IMR-90 (cell line): ENCODE measurements around the gene DCLK1. TPM values are rescaled to one million over a fixed set of nuclear protein-coding genes. Genes with fewer than 3 reads are reported as not detected.

Source experiments
- ATAC-seq: fragments of 200-7000 bp; cut with Tn5 transposase; 2 replicates; pipeline ENCODE4 v1.9.1; 2020; ENCODE audit warnings: low read depth, mild to moderate bottlenecking, moderate library complexity
- BruUV-seq: library from RNA; stranded (reverse); fragments of 400-500 nt; replicated peaks from 2 replicates; lab custom pipeline; 2021; lab: Mats Ljungman, UMichigan
- CTCF ChIA-PET: fragments of 300-600 bp; formaldehyde crosslinking; extraction: SDS; loops from one replicate; lab custom pipeline; 2021; ENCODE audit warnings: antibody characterized with exemption; lab: Yijun Ruan, JAX
- POLR2A ChIA-PET: fragments of 300-600 bp; sonication (Branson Sonifier 250); formaldehyde crosslinking; loops from one replicate; lab custom pipeline; 2022; ENCODE audit warnings: antibody characterized with exemption; ENCODE audit not compliant: unreplicated experiment; lab: Charles Lee
- DNase-seq: peaks from one replicate; pipeline ENCODE4 v3.0.0; 2013
- H2AFZ ChIP-seq: replicated peaks from 2 replicates; pipeline ENCODE3; 2013; ENCODE audit warnings: low read length, mild to moderate bottlenecking; ENCODE audit not compliant: poor library complexity
- H2AK5ac ChIP-seq: 2 replicates; pipeline ENCODE4 v1.6.1; 2013; ENCODE audit warnings: low read depth, low read length, inconsistent platforms
- H2AK9ac ChIP-seq: replicated peaks from 2 replicates; pipeline ENCODE3; 2013; ENCODE audit warnings: mild to moderate bottlenecking, low read depth, low read length, moderate library complexity; ENCODE audit not compliant: poor library complexity
- H2BK120ac ChIP-seq: 2 replicates; pipeline ENCODE4 v1.6.1; 2013; ENCODE audit warnings: low read depth, low read length, inconsistent platforms
- H2BK15ac ChIP-seq: 3 replicates; pipeline ENCODE4 v1.6.1; 2013; ENCODE audit warnings: low read depth, low read length, inconsistent platforms
- H2BK20ac ChIP-seq: 2 replicates; pipeline ENCODE4 v1.6.1; 2013; ENCODE audit warnings: low read depth, mild to moderate bottlenecking, inconsistent platforms, low read length, moderate library complexity
- H2BK5ac ChIP-seq: 2 replicates; pipeline ENCODE4 v1.6.1; 2013; ENCODE audit warnings: mild to moderate bottlenecking, low read depth, low read length, inconsistent platforms; ENCODE audit not compliant: poor library complexity, severe bottlenecking
- H3K14ac ChIP-seq: replicated peaks from 2 replicates; pipeline ENCODE4 v1.6.1; 2013; ENCODE audit warnings: low read depth, low read length, inconsistent platforms
- H3K18ac ChIP-seq: 2 replicates; pipeline ENCODE4 v1.6.1; 2013; ENCODE audit warnings: low read depth, low read length, control low read depth
- H3K23ac ChIP-seq: 2 replicates; pipeline ENCODE4 v1.6.1; 2013; ENCODE audit warnings: low read depth, low read length, inconsistent platforms
- H3K27ac ChIP-seq: 2 replicates; pipeline ENCODE4 v1.5.1; 2013; ENCODE audit warnings: mild to moderate bottlenecking, control low read depth, low read length; ENCODE audit not compliant: insufficient read depth
- H3K27me3 ChIP-seq: 2 replicates; pipeline ENCODE4 v1.6.1; 2013; ENCODE audit warnings: low read length; ENCODE audit not compliant: control insufficient read depth, insufficient read depth
- H3K36me3 ChIP-seq: 2 replicates; pipeline ENCODE4 v1.6.1; 2013; ENCODE audit warnings: low read length, mixed read lengths; ENCODE audit not compliant: control insufficient read depth, insufficient read depth
- H3K4ac ChIP-seq: 2 replicates; pipeline ENCODE4 v1.6.1; 2013; ENCODE audit warnings: low read depth, low read length, inconsistent platforms
- H3K4me1 ChIP-seq: 2 replicates; pipeline ENCODE4 v1.6.1; 2013; ENCODE audit warnings: low read length, mixed read lengths; ENCODE audit not compliant: control insufficient read depth, insufficient read depth
- H3K4me2 ChIP-seq: 2 replicates; pipeline ENCODE4 v1.6.1; 2013; ENCODE audit warnings: low read depth, mild to moderate bottlenecking, control low read depth, low read length, moderate library complexity
- H3K4me3 ChIP-seq: 2 replicates; pipeline ENCODE4 v1.5.1; 2013; ENCODE audit warnings: low read depth, mild to moderate bottlenecking, control low read depth, low read length, moderate library complexity; ENCODE audit not compliant: insufficient read depth
- H3K56ac ChIP-seq: 2 replicates; pipeline ENCODE4 v1.6.1; 2013; ENCODE audit warnings: low read length, inconsistent platforms; ENCODE audit not compliant: insufficient read depth; ENCODE audit errors: extremely low read depth
- H3K79me1 ChIP-seq, 2 experiments: 2 replicates each; pipeline ENCODE4 v1.6.1; 2013; ENCODE audit warnings: low read length in 2 of 2, inconsistent platforms in 1 of 2, low read depth in 1 of 2
- H3K9ac ChIP-seq: 2 replicates; pipeline ENCODE4 v1.6.1; 2013; ENCODE audit warnings: low read depth, low read length, control low read depth
- H3K9me1 ChIP-seq: 2 replicates; pipeline ENCODE4 v1.6.1; 2013; ENCODE audit warnings: low read length, inconsistent platforms; ENCODE audit not compliant: insufficient read depth
- H3K9me3 ChIP-seq: 2 replicates; pipeline ENCODE4 v1.6.1; 2013; ENCODE audit warnings: low read length; ENCODE audit not compliant: control insufficient read depth, insufficient read depth
- H4K20me1 ChIP-seq: 2 replicates; pipeline ENCODE4 v1.6.1; 2013; ENCODE audit warnings: low read length, inconsistent platforms; ENCODE audit not compliant: insufficient read depth
- H4K5ac ChIP-seq: 2 replicates; pipeline ENCODE4 v1.6.1; 2013; ENCODE audit warnings: mild to moderate bottlenecking, low read depth, low read length, control low read depth
- H4K8ac ChIP-seq, 2 experiments: 2 replicates each; pipeline ENCODE4 v1.6.1; 2013; ENCODE audit warnings: low read depth in 2 of 2, low read length in 2 of 2, control low read depth in 1 of 2, inconsistent platforms in 1 of 2
- H4K91ac ChIP-seq: 2 replicates; pipeline ENCODE4 v1.6.1; 2013; ENCODE audit warnings: low read depth, low read length, inconsistent platforms; ENCODE audit not compliant: insufficient read depth
- BHLHE40 ChIP-seq: fragments of 150-350 bp; IDR thresholded peaks from 2 replicates; pipeline ENCODE4 v1.6.1; 2016; ENCODE audit warnings: mild to moderate bottlenecking, low read depth, low read length
- CEBPB ChIP-seq: IDR thresholded peaks from 2 replicates; pipeline ENCODE4 v1.6.1; 2012; ENCODE audit warnings: low read depth, low read length, improper control_type of control experiment
- CHD1 ChIP-seq: IDR thresholded peaks from 2 replicates; pipeline ENCODE4 v1.6.1; 2012; ENCODE audit warnings: low read depth, low read length, improper control_type of control experiment
- CTCF ChIP-seq: conservative IDR thresholded peaks from 2 replicates; pipeline ENCODE4 v1.5.1; 2012; ENCODE audit warnings: mild to moderate bottlenecking, low read depth, low read length, improper control_type of control experiment
- ELK1 ChIP-seq: fragments of 150-350 bp; IDR thresholded peaks from 2 replicates; pipeline ENCODE4 v1.6.1; 2016; ENCODE audit warnings: low read depth, mild to moderate bottlenecking, low read length, moderate library complexity, borderline replicate concordance
- FOS ChIP-seq: fragments of 150-350 bp; IDR thresholded peaks from 2 replicates; pipeline ENCODE4 v1.6.1; 2016; ENCODE audit warnings: low read depth, low read length
- MAFK ChIP-seq: IDR thresholded peaks from 2 replicates; pipeline ENCODE4 v1.6.1; 2012; ENCODE audit warnings: low read depth, low read length, improper control_type of control experiment
- MAZ ChIP-seq: IDR thresholded peaks from 2 replicates; pipeline ENCODE4 v1.6.1; 2012; ENCODE audit warnings: low read depth, mild to moderate bottlenecking, low read length, improper control_type of control experiment, moderate library complexity, borderline replicate concordance
- MXI1 ChIP-seq: IDR thresholded peaks from 2 replicates; pipeline ENCODE4 v1.6.1; 2012; ENCODE audit warnings: low read depth, mild to moderate bottlenecking, low read length, moderate library complexity, borderline replicate concordance
- NFE2L2 ChIP-seq: fragments of 150-350 bp; IDR thresholded peaks from 2 replicates; pipeline ENCODE4 v1.6.1; 2016; ENCODE audit warnings: low read depth, mild to moderate bottlenecking, low read length
- POLR2A ChIP-seq: IDR thresholded peaks from 2 replicates; pipeline ENCODE4 v1.6.1; 2012; ENCODE audit warnings: mild to moderate bottlenecking, low read depth, low read length
- RAD21 ChIP-seq: IDR thresholded peaks from 2 replicates; pipeline ENCODE4 v1.6.1; 2012; ENCODE audit warnings: low read length, improper control_type of control experiment
- RCOR1 ChIP-seq: IDR thresholded peaks from 2 replicates; pipeline ENCODE4 v1.6.1; 2012; ENCODE audit warnings: mild to moderate bottlenecking, low read length, improper control_type of control experiment; ENCODE audit not compliant: insufficient replicate concordance
- RFX5 ChIP-seq: IDR thresholded peaks from 2 replicates; pipeline ENCODE4 v1.8.0; 2012; ENCODE audit warnings: low read depth, mild to moderate bottlenecking, low read length, moderate library complexity
- SMC3 ChIP-seq: fragments of 150-350 bp; IDR thresholded peaks from 2 replicates; pipeline ENCODE4 v1.6.1; 2016; ENCODE audit warnings: low read depth, mild to moderate bottlenecking, antibody characterized with exemption, low read length, moderate library complexity
- USF2 ChIP-seq: fragments of 150-350 bp; IDR thresholded peaks from 2 replicates; pipeline ENCODE4 v1.6.1; 2017; ENCODE audit warnings: mild to moderate bottlenecking, antibody characterized with exemption, low read length, low read depth
- WGBS, 2 experiments: methylation state at CpG; one replicate each; pipeline versions ENCODE4 v1.1.5 to v1.1.7; 2013; ENCODE audit warnings: missing lambda C conversion rate in 2 of 2; ENCODE audit not compliant: insufficient read length in 1 of 2; ENCODE audit errors: extremely low coverage in 2 of 2; 5-methylcytosine and 5-hydroxymethylcytosine counted together
- dilution Hi-C: fragments of 300-500 bp; cut with HindIII; formaldehyde crosslinking; loops from one replicate; pipeline ENCODE4 v1.14.3; 2018; ENCODE audit warnings: low sequenced_read_pairs; ENCODE audit not compliant: unreplicated experiment
- in situ Hi-C: fragments of 300-500 bp; cut with MboI; formaldehyde crosslinking; loops from 3 replicates; pipeline ENCODE4 v1.14.3; 2019; ENCODE audit warnings: low sequenced_read_pairs, inconsistent platforms, mixed read lengths
- intact Hi-C: fragments of 100-400 bp; cut with micrococcal nuclease; formaldehyde crosslinking; loops from 2 replicates; pipeline ENCODE4 v1.10.0; 2022
- polyA plus RNA-seq, 3 experiments: library from polyadenylated mRNA; depleted of rRNA; stranded (reverse); fragments of >200 nt; gene quantifications; 2 replicates each; pipeline ENCODE4 v1.2.3, GENCODE V29; 2012; ENCODE audit warnings: low replicate concordance in 1 of 3
- total RNA-seq: library from RNA; depleted of rRNA; stranded (reverse); fragments of >200 nt; gene quantifications from 2 replicates; pipeline ENCODE4 v1.2.3, GENCODE V29; 2012

Gene DCLK1
- total and polyA plus RNA-seq, 2 of the 4 experiments (the other 2 are of a cell fraction), result under 0.01 to 0.02 TPM

GRCh38 chr13:35765366-35765765 lies 365.8 kb downstream of the DCLK1 start:
- no peak overlapping the region for H2BK5ac ChIP-seq
- no peak overlapping the region for H3K4ac ChIP-seq
- H3K14ac ChIP-seq, result no peak overlapping the region
- intact Hi-C loops (no loop called here), dilution Hi-C loops (no loop called here), in situ Hi-C loops (no loop called here)
- H3K79me1 ChIP-seq, result no peaks in the 10 kb centered on the region
- TF ChIP-seq MXI1, result no peak
- TF ChIP-seq CTCF, result no peak
- TF ChIP-seq RCOR1, result no peak
- no peak for TF ChIP-seq MAFK
- TF ChIP-seq FOS, result no peak
- TF ChIP-seq CHD1, result no peak
- no peak for TF ChIP-seq BHLHE40
- no peak for TF ChIP-seq POLR2A
- no peak for TF ChIP-seq NFE2L2
- TF ChIP-seq RFX5, result no peak
- TF ChIP-seq SMC3, result no peak
- TF ChIP-seq ELK1, result no peak
- no peak for TF ChIP-seq CEBPB
- TF ChIP-seq RAD21, result no peak
- no peak for TF ChIP-seq USF2
- TF ChIP-seq MAZ, result no peak
- no peak for DNase-seq
- no TSS peak for BruUV-seq
- no peak overlapping the region for H3K56ac ChIP-seq
- H4K20me1 ChIP-seq, result no peaks in the 10 kb centered on the region
- peaks cover 5% of the 10 kb centered on the region for H3K4me1 ChIP-seq
- H2BK120ac ChIP-seq, result peak overlapping the region; percentile 43; the same call in 1 of the 2 replicates
- no peak overlapping the region for H3K23ac ChIP-seq
- no peak overlapping the region for H2BK15ac ChIP-seq
- H4K91ac ChIP-seq, result no peak overlapping the region
- H2BK20ac ChIP-seq, result peak overlapping the region; percentile 24; the same call in 1 of the 2 replicates
- no peak overlapping the region for H3K18ac ChIP-seq
- H3K27ac ChIP-seq, result no peak overlapping the region
- H3K27me3 ChIP-seq, result no peaks in the 10 kb centered on the region; the same call in 1 of the 2 replicates
- POLR2A ChIA-PET, result no interaction called here
- H4K5ac ChIP-seq, result no peak overlapping the region
- H3K9ac ChIP-seq, result no peak overlapping the region
- H2AK5ac ChIP-seq, result no peak overlapping the region
- no peak overlapping the region for H2AK9ac ChIP-seq
- H4K8ac ChIP-seq, result no peak overlapping the region
- no peak overlapping the region for H2AFZ ChIP-seq
- no peak overlapping the region for H3K4me3 ChIP-seq
- 0 out of 2 replicates have a peak, but pooled peaks cover 4% of the 10 kb centered on the region for H3K9me1 ChIP-seq
- no peaks in the 10 kb centered on the region for H3K9me3 ChIP-seq
- H3K36me3 ChIP-seq, result no peaks in the 10 kb centered on the region
- ATAC-seq, result no peak
- CTCF ChIA-PET, result no interaction called here
- WGBS, 2 experiments, result 76% methylated on average over 2 of the region's 5 CpGs; no CpG with 5 or more reads in 1 of the 2 experiments
- H3K4me2 ChIP-seq, result no peak overlapping the region
